GM19351 (cell line): Measurements from ENCODE around the gene C1GALT1.
A peak's percentile ranks its signal among the peaks of the same experiment; 100 is the strongest.
"Not testable (repeated sequence)": the region's sequence is repeated elsewhere in the genome, so short reads cannot be mapped to it uniquely, and the experiment has no call there.

ENCODE experiments used
- ATAC-seq: cut with Tn5 transposase; IDR thresholded peaks from one replicate; pipeline ENCODE4 v1.9.1; 2021; ENCODE audit warnings: mild to moderate bottlenecking, moderate library complexity; ENCODE audit not compliant: unreplicated experiment

Gene C1GALT1

DNA sequence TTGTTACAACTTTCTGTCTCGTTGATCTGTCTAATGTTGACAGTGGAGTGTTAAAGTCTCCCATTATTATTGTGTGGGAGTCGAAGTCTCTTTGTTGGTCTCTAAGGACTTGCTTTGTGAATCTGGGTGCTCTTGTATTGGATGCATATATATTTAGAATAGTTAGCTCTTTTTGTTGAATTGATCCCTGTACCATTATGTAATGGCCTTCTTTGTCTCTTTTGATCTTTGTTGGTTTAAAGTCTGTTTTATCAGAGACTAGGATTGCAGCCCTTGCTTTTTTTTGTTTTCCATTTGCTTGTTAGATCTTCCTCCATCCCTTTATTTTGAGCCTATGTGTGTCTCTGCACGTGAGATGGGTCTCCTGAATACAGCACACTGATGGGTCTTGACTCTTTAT lies 17.2 kb downstream of the C1GALT1 start:
- ATAC-seq, result not testable (repeated sequence)

DNA sequence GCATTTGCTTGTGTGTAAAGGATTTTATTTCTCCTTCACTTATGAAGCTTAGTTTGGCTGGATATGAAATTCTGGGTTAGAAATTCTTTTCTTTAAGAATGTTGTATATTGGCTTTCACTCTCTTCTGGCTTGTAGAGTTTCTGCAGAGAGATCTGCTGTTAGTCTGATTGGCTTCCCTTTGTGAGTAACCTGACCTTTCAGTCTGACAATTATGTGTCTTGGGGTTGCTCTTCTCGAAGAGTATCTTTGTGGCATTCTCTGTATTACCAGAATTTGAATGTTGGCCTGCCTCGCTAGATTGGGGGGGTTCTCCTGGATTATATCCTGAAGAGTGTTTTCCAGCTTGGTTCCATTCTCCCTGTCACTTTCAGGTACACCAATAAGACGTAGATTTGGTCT lies 17.9 kb downstream of the C1GALT1 start:
- not testable (repeated sequence) for ATAC-seq

DNA sequence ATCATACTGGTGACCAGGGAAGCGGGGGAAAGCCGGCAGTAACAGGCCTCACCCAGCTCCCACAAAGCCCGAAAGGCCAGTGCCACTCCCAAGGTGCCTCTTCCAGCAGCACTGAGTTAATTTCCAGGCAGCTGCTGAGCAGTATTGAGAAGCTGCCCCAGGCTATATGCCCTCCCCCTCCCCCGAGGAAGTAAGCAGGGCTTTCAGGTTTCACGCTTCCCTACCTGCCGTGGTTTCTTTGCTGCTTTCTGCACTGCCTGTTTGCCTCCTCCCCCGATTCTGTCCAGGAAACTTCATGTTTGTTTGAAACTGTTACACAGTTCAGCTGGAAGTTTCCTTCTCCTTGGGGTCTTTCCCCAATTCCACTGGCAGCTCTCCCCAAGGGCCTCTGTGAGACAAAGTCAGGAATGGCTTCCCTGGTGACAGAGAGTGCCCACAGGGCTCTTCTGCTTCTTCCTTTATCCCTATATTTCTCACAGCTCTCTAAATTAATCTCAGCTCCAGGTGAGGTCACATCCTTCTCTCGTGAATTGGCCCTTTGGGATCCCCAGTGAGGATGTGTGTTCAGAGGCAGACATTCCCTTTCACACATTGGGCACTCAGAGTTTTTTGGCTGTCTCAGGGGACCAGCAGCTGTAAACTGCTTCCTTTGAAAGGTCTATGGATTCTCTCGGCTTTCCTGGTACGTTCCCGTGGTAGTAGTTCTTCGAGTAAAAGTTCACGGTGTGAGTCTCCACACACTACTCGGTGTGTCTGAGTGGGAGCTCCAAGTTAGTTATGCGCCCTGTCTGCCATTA lies 19.4 kb downstream of the C1GALT1 start:
- ATAC-seq, result peak; percentile 97

DNA sequence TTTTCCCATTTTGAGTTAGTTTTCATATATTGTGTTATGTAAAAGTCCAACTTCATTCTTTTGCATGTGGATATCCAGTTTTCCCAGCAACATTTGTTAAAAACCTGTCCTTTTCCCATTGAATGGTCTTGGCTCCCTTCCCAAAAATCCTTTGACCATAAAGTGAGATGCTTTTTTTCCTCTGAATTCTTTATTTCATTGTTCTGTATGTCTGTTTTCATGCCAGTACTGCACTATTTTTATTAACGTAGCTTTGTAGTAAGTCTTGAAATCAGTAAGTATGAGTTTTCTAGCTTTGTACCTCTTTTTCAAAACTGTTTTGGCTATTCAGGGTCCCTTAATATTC lies 20.0 kb downstream of the C1GALT1 start:
- no peak for ATAC-seq

DNA sequence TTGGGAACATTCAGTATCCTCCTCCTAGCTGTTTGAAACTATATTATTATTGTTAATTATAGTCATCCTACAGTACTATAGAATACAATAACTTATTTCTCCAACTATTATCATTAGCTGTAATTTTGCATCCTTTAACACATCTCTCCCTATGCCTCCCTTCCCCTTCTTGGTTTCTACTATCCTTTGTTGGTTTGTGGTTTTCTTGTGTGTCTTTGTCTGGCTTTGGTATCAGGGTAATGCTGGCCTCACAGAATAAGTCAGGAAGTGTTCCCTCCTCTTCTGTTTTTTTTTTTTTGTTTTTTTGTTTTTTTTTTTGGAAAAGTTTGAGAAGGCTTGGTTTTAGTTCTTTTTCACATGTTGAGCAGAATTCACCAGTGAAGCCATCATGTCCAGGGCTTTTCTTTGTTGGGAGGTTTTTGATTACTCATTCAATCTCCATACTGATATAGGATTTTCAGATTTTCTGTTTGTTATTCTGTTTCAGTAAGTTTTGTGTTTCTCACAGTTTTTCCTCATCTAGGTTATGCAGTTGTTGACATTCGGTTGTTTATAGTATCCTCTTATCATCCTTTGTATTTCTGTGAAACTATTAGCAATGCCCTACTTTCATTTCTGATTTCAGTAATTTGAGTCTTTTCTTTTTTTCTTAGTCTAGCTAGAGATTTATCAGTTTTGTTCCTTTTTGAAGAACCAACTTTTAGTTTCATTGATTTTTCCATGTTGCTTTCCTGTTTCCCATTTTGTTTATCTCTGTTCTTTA lies 21.6 kb downstream of the C1GALT1 start:
- ATAC-seq, result no peak

DNA sequence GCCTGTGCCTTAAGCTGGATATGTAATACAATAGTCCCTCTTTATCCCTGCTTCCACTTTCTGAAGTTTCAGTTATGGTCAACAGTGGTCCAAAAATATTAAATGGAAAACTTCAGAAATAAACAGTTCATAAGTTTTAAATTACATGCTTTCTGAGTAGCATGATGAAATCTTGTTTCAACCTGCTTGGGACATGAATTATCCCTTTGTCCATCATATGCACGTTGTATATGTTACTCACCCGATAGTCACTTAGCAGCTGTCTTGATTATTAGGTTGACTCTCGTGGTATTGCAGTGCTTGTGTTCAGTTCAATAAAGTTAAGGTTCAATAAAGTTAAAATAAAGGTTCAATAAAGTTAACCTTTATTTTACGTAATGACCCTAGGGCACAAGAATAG lies 25.5 kb downstream of the C1GALT1 start:
- no peak for ATAC-seq

DNA sequence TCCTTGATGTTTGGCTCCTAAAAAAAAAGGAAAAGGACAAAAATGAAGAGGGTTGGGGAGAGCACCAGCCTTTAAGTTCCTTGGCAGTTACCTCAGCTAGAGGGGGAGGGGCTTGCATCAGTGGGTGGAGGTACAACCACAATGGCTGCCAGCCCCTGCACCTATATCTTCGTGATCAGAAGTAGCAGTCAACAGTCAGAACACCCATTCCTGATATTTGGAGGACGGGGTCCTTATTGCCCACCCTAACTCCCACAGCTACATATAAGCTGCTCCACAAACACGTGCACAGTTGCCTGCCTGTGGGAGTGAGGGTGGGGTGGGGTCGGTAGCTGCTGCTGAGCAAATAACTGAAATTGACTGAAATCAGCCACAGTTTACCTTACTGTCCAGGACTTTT lies 26.2 kb downstream of the C1GALT1 start:
- ATAC-seq, result no peak

DNA sequence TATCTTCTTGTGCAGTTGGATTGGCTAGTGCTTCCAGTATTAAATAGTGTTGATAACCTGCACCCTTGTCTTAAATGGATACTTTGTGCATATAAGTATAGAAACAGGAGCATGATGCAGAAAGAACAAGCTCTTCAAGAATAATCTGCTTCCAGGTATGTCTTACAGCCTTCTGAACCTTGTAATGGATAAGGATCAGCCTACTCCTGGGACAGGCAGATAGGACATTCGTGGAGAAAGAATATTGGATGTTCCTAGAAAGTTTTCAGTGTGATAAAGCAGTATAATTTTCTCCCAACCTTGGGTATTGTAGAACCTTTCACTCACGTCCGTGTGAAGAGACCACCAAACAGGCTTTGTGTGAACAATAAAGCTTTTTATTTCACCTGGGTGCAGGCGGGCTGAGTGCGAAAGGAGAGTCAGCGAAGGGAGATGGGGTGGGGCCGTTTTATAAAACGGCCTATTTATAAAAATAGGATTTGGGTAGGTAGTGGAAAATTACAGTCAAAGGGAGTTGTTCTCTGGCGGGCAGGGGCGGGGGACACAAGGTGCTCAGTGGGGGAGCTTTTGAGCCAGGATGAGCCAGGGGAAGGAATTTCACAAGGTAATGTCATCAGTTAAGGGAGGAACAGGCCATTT lies 27.2 kb downstream of the C1GALT1 start:
- ATAC-seq, result no peak

DNA sequence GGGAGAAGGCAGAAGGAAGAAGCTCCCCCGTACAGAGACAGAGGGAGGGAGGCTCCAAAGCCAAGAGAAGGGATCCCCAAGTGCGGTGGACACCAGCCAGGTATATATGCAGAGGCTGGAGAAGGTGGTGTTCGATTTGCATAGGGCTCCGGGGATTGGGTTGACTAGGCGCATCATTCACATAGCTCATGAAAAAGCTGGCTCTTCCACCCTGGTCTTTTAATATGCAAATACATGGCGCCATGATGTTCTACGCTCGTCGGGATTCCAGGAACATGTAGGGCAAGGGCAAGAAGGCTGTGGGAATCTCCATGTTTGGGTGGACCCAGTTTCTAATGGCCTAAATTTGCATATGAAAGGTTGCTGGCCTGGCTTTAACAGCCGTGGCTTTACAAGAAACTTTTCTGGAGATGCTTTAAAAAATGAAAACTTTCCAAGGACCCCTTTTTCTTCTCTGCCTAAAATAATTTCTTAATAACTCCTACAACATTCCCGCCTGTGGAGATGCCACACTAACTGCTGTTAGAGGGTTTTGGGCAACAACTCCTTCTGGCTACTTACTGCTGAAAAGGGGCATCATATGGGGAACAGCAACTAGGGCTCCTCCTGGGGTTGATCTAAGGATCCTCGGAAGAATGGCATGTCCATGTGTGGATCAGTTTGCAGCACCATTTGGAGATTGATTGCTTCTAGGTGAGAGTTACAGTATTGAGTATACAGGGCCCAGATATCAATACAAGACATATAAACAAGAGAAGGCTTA lies 28.3 kb downstream of the C1GALT1 start:
- ATAC-seq, result no peak

DNA sequence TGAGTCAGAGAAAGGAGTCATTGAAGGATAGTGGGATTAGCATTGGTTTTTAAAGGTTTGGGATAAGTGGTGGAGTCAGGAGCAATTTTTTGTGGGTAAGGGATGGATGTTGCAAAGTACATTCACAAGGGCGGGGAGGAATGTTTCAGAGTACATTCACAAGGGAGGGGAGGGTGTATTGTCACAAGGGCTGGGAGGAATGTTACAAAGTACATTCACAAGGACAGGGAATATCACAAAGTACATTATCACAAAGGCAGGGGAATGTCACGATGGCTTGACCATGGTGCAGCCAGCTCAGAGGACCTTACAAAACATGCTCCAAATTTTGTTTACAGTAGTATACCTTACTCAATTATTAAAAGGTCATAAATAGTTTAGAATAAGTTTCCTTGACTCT lies 30.3 kb downstream of the C1GALT1 start:
- ATAC-seq, result no peak

DNA sequence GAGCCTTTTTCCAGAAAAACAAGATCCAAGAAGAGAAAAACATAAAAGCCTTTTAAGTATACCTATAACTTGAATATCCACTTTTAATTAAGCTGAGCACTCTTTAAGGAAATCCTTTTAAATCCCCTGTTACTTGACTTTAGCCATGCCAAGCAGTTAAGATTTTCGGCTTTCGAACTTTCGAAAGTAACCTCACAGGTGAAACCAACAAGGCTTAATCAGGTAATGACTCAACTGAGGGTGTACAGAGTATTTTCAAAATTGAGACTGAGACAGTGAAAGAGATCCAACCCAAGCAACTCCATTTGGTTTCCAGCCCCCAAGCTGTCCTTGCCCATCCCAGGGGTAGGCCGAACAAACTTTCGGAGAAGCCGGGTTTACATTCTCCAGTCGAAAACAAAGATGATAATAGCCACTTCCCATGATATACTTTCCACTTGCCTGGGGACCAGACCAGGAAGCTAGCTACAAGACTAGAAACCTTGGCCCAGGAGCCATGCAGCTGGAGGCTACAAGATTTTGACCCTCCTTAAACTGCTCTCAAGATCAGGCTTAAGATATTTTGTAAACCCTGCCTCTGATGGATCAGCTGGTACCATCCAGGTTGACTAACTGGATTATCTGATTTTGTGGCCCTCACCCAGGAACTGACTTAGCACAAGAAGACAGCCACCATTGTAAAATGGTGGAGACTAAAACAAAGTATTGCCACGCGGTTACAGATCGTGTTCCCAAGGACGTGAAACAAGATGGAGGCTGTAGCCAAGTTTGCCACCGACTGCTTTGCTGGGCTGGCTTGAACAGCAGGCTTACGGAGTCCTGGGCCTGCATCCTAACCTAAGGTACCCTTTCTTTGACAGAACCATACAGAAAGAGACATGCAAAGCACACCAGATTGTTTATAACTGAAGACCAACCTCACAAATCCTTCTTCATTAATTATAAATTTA lies 32.3 kb downstream of the C1GALT1 start:
- no peak for ATAC-seq

DNA sequence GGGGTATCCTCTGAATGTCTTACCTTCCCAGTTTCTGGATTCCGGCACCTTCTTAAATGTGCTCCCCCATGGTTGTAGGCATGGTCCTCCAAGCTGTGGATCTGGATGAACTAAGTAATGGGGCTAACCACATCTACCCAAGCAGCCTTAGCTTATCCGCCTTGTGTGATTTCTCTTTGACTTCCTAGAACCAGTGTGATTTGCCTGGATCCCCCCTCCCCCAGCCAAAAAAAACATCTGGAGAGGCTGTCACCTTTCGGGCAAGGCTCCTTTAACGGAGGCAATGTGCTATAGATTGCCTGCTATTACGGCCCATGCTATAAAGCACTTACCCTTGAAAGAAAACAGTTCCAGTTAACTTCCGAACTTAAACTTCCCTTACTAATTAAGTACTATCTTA lies 33.9 kb downstream of the C1GALT1 start:
- ATAC-seq, result no peak

DNA sequence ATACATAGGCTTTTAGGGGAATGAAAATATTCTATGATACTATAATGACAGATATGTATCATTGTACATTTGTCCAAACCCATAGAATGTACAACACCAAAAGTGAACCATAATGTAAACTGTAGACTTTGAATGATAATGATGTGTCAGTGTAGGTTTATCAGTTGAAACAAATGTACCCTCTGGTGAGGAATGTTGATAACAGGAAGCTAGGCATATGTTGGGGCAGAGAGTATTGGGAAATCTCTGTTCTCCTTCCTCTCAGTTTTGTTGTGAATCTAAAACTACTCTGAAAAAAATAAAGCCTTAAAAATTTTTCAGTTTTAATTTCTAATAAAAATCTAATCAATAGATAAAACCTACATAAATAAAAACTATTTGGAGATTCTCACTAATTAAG lies 36.9 kb downstream of the C1GALT1 start:
- no peak for ATAC-seq

DNA sequence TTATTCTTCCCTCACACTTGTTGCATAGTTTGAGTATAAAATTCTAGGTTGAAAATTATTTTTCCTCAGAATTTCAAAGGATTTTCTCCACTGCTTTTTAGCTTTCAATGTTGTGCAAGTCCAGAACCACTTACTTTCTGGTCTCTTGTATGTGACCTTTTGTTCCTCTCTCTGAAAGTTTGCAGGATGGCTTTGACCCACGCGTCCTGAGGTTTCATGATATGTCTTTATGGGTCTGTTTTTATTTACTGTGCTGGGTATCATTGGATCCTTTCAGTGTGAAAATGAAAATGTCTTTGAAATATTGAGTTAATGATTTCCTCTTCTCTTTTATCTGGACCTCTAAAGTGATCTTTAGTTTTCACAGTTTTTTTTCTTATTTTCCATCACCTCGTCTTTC lies 38.5 kb downstream of the C1GALT1 start:
- ATAC-seq, result no peak

DNA sequence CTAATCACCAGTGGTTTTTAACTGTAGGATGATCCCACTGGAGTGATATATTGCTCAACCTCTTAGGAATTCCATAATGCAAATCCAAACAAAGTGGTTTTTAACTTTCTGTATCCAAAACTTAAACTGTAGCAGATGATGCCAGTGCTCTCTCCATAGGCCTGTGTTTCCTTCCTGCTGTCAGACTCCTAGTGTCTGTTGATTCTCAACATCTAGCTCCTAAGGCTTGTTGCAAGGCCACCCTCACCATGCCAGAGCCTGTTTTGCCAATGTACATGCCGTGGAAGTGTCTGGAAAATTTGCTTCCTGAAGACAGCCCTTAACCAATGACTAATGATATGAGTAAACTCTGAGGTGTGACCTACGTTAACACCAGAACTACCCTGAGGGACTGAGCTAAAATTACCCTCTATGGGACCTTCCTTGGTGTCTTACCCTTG lies 39.3 kb downstream of the C1GALT1 start:
- ATAC-seq, result no peak

DNA sequence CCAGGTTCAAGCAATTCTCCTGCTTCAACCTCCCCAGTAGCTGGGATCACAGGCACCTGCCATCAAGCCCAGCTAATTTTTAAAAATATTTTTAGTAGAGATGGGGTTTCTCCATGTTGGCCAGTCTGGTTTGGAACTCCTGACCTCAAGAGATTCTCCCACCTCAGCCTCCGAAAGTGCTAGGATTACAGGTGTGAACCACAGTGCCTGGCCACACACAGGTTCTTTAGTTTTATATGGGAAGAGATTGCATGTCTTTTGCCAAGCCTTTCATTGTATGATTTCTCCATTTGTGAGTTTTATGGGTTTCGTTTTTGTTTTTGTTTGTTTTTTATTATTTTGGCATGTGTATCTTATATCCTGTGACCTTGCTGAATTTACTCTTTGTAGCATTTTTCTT lies 40.9 kb downstream of the C1GALT1 start:
- ATAC-seq, result no peak

DNA sequence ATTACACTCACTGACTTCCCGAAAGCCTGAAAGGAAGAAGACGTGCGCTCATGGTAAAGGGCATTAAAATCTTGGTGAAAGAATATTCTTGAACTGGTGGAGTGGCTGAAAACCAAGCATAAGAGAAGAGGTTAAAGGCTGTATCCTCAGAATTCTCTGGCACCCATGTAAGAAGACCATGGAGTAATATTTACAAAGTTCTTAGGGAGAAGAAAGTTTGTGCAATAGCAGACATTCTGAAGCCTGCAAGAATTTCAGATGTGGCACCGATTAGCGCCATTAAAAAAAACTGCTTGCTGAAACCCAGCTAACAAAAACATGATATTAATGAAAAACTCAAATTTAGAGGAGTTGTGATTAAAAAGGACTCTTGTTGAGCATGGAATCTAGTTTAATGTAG lies 44.1 kb downstream of the C1GALT1 start:
- ATAC-seq, result no peak

DNA sequence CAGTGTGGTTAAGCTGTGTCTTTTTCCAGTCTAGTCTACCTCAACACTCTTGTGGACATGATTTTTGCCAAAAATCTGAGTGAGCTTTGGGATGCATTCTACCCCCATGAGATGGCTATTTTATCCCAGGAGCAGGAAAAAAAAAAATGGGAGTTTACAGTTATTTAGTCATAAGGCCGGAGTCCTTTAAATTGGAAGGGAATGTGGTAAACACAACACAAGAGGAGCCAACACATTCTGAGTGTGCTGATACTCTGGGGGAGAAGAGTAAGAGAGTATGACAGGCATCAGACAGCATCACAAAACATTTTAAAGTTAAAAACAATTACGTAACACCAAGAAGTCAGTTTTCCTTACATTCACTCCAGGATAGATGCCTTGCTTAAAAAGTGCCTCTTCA lies 46.1 kb downstream of the C1GALT1 start:
- ATAC-seq, result no peak

DNA sequence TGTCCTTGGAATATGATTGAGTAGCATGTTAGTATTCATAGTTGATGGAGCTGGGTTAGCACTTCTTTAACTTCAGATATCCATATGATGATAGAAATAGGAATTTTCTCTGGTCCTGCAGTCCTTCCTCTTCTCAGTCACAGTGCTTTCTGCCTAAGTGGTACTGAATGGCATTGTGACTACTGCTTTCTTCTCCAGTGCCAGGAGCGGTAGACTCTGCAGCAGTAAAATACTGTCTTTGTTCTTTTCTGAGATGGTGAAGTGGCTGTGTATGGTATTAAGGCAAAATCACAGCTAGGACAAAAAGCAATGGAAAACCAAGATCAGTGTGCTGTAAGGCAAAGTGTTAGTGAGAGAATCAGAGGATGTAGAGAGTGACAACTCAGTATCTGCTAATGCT lies 46.6 kb downstream of the C1GALT1 start:
- ATAC-seq, result no peak

DNA sequence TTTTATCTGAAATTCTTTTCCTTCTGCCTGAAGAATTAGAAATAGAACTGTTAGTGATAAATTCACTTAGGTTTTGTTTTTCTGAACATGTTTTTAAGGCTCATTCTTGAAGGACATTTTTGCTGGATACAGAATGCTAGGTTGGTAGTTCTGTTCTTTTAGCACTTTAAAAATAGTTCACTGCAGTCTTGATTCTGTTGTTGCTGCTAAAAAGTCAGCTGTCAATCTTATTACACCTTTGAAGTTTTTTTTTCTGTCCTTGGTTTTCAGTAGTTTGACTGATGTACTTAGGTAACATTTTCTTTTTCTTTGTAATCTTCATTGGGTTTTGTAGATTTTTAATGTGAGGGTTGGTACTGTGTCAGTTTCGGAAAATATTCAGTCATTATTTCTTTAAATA lies 48.7 kb downstream of the C1GALT1 start:
- ATAC-seq, result no peak
